ENCODE results near the gene ABCA1. TPM values are rescaled to one million over a fixed set of nuclear protein-coding genes. Genes with fewer than 3 reads are reported as not detected.

ABCA1 gene
- total RNA-seq, 1 experiment from 2014 or later, result 0.04 TPM

DNA sequence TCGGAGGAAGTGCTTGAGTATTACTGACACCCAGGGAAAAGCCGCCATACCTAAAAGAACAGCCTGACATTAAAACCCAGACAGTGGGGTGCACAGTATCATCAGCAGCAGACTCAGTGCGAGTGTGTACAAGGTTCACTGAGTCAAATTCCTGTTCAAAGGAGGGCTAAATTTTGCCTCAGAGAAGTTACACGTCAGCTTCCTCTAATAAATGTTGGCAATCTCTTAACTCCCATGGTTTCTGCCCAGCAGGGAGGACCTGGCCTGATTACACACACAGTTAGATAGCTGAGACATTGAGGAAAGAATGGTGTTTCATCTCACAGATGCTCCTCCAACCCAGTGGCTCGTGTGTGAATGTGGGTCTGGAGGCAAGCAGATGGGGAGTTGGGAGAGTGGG is 125.8 kb downstream of the ABCA1 start:
- DNase-seq, result no peak
- no peaks in the 10 kb centered on the region for H3K4me1 ChIP-seq
- H3K27ac ChIP-seq, result no peak overlapping the region
- H3K36me3 ChIP-seq, result no peaks in the 10 kb centered on the region
- no peak overlapping the region for H3K4me3 ChIP-seq
- H3K9me3 ChIP-seq (replicated peaks), result no peaks in the 10 kb centered on the region
- H3K27me3 ChIP-seq, result peaks cover 22% of the 10 kb centered on the region

GRCh38 chr9:104800068-104800785 is 127.7 kb downstream of the ABCA1 start:
- Histone ChIP-seq H3K27me3 (peaks cover 25% of the 10 kb centered on the region), H3K36me3 (no peaks in the 10 kb centered on the region), H3K27ac (no peak overlapping the region), H3K4me1 (no peaks in the 10 kb centered on the region), H3K9me3 (replicated peaks) (no peaks in the 10 kb centered on the region), H3K4me3 (no peak overlapping the region)
- no peak for DNase-seq

DNA sequence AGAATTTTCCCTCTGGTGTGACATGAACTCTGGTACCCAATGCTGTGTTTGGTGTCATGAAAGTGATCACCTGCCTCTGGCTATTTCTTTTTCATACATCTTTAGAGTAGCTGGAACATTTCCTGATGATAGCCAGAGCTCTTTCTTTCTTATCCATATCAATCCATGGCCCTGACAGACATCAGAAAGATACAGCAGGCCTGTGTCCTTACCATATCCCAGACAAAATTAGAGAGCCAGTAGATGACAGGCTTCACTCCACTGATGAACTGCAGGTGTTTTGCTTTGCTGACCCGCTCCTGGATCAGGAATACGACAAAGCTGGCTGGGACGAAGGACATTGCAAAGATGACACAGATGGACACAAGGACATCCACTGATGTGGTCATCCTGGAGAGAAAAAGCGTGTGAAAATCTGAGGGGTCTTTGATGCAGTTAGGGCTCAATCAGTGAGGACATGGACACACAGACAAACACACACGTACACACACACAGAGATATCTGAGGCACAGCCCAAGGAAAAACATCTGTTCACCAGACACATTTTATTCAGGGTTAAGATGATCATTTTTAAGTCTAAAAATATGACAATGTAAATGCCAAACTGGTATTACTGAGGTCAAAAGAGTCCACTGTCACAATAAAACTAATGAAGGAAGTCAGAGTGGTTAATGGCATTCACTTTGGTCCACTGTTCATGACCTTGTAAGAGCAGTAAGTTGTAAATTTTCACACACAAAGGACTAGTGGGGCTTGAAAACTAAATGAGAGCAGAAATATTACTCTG is 129.6 kb downstream of the ABCA1 start:
- no peak for DNase-seq
- H3K4me1 ChIP-seq, result no peaks in the 10 kb centered on the region

DNA sequence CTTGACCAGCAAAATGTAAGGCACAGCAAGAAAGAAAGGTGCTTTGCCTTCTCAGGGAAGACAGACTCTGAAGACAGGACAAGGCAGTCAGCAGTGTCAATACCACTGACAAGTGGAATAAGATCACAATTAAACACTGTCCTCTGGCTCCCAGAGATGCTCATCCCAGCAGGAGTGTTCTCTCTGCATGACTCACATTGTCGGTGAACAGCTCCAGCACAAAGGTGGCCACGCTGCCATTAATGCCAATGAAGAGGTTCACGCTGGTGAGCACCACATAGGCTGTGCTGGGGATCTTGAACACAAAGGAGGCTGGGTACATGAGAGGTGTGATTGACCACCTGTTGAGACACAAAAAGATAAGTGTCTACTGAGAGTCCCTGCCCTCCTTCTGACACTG is 132.1 kb downstream of the ABCA1 start:
- H3K27ac ChIP-seq, result no peak overlapping the region
- no peak for DNase-seq
- H3K27me3 ChIP-seq, result peaks cover 12% of the 10 kb centered on the region; the same call in 1 of the 2 replicates
- no peak overlapping the region for H3K4me3 ChIP-seq
- H3K36me3 ChIP-seq, result no peaks in the 10 kb centered on the region
- peaks cover 2% of the 10 kb centered on the region; the same call in 1 of the 2 replicates for H3K4me1 ChIP-seq
- no peaks in the 10 kb centered on the region for H3K9me3 ChIP-seq (replicated peaks)

More for the DNA sequence above, 129.6 kb downstream of the ABCA1 start:
- no peak overlapping the region for H3K27ac ChIP-seq
- H3K4me3 ChIP-seq, result no peak overlapping the region
- H3K27me3 ChIP-seq, result peaks cover 26% of the 10 kb centered on the region
- no peaks in the 10 kb centered on the region for H3K36me3 ChIP-seq
- no peaks in the 10 kb centered on the region for H3K9me3 ChIP-seq (replicated peaks)

DNA sequence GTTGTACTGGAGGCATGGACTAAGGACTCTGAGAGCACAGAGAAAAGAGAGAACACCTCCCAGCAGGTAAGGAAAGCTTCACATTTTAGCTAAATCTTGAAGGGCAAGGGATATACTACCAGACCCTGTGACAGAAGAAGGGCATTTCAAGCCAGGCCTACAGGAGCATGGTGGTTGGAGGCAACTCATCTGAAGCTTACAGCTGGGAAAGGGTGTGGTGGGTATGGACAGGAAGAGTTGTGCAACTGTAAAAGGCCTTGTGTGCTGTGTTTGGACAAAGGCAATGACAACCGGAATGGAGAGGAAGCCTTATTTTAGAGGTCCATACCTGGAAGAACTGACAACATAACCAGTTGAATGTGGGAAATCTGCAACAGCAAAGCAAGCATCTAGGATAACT is 132.9 kb downstream of the ABCA1 start:
- no peak overlapping the region for H3K4me3 ChIP-seq
- H3K27me3 ChIP-seq, result peaks cover 7% of the 10 kb centered on the region; the same call in 1 of the 2 replicates
- no peak overlapping the region for H3K27ac ChIP-seq
- H3K36me3 ChIP-seq, result no peaks in the 10 kb centered on the region
- H3K4me1 ChIP-seq, result peaks cover 2% of the 10 kb centered on the region; the same call in 1 of the 2 replicates
- no peak for DNase-seq
- H3K9me3 ChIP-seq (replicated peaks), result no peaks in the 10 kb centered on the region

DNA sequence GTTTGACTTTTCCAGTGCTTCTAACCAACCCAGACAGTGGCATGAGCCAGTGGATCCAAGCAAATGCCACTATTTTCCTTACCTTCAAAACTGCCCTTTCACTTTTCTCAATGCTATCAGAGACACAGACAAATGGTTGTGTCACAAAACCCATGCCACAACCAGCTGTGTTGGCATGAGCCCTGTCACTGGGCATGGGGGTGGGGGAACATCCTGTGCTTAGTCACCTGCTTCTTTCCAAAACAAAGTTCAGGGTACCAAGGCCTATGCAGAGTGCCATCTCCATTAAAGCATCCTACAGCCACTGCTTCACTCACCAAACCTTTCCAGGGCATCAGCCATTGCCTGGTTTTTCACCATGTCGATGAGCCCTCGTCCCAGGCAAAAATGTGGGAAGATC is 133.9 kb downstream of the ABCA1 start:
- Histone ChIP-seq H3K36me3 (no peaks in the 10 kb centered on the region), H3K27ac (no peak overlapping the region), H3K4me3 (no peak overlapping the region), H3K27me3 (peaks cover 4% of the 10 kb centered on the region; the same call in 1 of the 2 replicates), H3K9me3 (replicated peaks) (no peaks in the 10 kb centered on the region), H3K4me1 (peaks cover 2% of the 10 kb centered on the region; the same call in 1 of the 2 replicates)
- DNase-seq, result no peak

GRCh38 chr9:104788251-104788650 is 139.7 kb downstream of the ABCA1 start:
- DNase-seq, result no peak
- H3K4me3 ChIP-seq, result no peak overlapping the region
- H3K27me3 ChIP-seq, result peaks cover 5% of the 10 kb centered on the region
- no peaks in the 10 kb centered on the region for H3K36me3 ChIP-seq
- H3K4me1 ChIP-seq, result peaks cover 2% of the 10 kb centered on the region; the same call in 1 of the 2 replicates
- H3K9me3 ChIP-seq (replicated peaks), result no peaks in the 10 kb centered on the region
- H3K27ac ChIP-seq, result no peak overlapping the region

DNA sequence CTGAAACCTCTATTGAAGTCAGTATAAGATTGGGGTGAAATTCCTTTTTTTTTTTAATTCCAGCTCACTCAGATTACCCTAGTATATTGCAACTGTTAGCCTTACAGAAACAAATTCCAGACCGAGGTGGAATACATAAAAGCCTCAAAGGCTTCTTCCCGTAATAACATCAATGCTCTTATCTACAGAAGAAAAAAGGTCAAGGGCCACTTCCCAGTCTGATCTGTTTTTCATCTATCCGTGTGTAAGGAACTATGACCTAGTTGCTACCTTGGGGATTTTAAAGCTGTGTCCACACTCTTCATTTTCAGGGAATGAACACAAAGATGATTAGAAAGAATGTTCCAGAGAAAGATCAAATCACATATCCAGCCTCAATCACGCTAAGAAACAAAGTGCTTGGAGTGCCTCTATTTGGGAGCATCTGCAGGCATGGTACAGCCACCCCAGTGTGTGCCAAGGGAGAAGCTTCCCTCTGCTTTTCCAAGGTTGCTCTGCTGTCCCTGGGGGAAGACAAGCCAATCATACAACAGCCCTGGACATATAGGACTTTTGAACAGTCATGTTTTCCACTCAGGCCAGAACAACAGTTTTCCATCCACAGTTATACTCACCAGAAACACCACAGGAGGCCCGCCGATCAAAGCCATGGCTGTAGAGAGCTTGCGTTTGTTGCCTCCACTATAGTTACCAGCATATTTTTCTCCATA is 140.5 kb downstream of the ABCA1 start:
- no peaks in the 10 kb centered on the region for H3K36me3 ChIP-seq
- DNase-seq, result no peak
- peaks cover 5% of the 10 kb centered on the region for H3K27me3 ChIP-seq
- H3K4me1 ChIP-seq, result peaks cover 2% of the 10 kb centered on the region; the same call in 1 of the 2 replicates
- H3K4me3 ChIP-seq, result no peak overlapping the region
- H3K27ac ChIP-seq, result no peak overlapping the region
- H3K9me3 ChIP-seq (replicated peaks), result no peaks in the 10 kb centered on the region

GRCh38 chr9:104786293-104786692 is 141.7 kb downstream of the ABCA1 start:
- H3K4me3 ChIP-seq, result no peak overlapping the region
- H3K27me3 ChIP-seq, result peaks cover 5% of the 10 kb centered on the region
- H3K4me1 ChIP-seq, result no peaks in the 10 kb centered on the region; the same call in 1 of the 2 replicates
- H3K36me3 ChIP-seq, result no peaks in the 10 kb centered on the region
- H3K27ac ChIP-seq, result no peak overlapping the region
- no peak for DNase-seq
- no peaks in the 10 kb centered on the region for H3K9me3 ChIP-seq (replicated peaks)

GRCh38 chr9:104784098-104784497 is 143.9 kb downstream of the ABCA1 start:
- Histone ChIP-seq H3K4me3 (no peak overlapping the region), H3K27me3 (peaks cover 5% of the 10 kb centered on the region), H3K36me3 (no peaks in the 10 kb centered on the region), H3K4me1 (no peaks in the 10 kb centered on the region), H3K9me3 (replicated peaks) (no peaks in the 10 kb centered on the region), H3K27ac (no peak overlapping the region)
- DNase-seq, result no peak

GRCh38 chr9:104783588-104783987 is 144.4 kb downstream of the ABCA1 start:
- Histone ChIP-seq H3K9me3 (replicated peaks) (no peaks in the 10 kb centered on the region), H3K4me3 (no peak overlapping the region), H3K4me1 (no peaks in the 10 kb centered on the region), H3K27me3 (peaks cover 5% of the 10 kb centered on the region), H3K36me3 (no peaks in the 10 kb centered on the region), H3K27ac (no peak overlapping the region)
- no peak for DNase-seq

DNA sequence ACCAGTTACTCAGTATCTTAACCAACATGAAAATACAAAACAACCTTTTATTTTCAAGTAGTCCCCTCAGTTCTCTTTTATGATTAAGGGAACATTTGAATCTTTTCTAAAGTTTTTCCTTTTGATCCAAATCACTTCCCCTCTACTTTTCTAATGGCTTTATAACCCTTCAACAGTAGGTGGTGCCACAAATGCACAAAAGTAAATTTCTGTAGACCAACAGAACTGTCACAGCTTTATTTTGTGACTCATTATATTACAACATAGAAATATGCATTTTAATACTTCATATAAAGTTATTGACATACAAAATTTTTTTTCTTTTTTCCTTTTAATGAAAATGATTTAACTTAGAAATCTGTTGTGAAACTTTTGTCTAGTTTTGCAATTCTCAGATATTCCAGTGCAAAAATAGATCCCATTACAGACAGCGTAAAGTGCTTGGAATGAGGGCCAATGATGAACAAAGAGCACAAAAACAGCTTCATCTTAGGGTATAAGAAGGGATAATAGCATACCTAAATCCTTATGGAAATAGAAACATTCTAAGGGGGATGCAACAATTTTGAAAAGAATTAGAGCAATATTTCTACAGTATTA is 147.1 kb downstream of the ABCA1 start:
- no peaks in the 10 kb centered on the region; the same call in none of the 2 replicates for H3K27me3 ChIP-seq
- H3K9me3 ChIP-seq (replicated peaks), result no peaks in the 10 kb centered on the region
- H3K36me3 ChIP-seq, result no peaks in the 10 kb centered on the region
- peak in 1 of 2 experiments; percentile 43 for DNase-seq
- H3K4me1 ChIP-seq, result no peaks in the 10 kb centered on the region
- no peak overlapping the region for H3K4me3 ChIP-seq
- no peak overlapping the region for H3K27ac ChIP-seq

DNA sequence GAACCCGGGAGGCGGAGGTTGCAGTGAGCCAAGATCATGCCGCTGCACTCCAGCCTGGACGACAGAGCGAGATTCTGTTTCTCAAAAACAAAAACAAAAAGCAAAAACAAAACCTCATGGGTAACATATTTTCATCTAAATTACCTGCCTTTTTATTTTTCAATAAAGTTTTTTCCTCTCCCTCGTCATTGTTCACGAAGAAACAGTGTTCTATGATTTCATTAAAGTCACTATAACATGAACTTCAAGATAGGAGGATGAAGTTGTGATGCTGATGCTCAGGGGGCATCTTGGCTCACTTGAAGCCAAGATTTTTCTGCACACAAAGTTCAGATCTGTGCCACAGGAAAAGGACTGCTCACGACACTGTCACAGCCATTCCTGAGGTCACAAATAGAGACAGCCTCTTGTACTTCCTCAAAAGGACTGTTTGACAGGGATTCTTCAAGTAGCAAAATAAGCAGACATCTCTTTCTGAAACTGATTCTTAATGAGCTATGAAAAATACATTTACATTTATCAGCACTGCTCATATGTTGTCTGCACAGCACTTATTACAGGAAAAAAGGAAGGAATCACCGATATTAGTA is 147.9 kb downstream of the ABCA1 start:
- DNase-seq, result no peak
- Histone ChIP-seq H3K9me3 (replicated peaks) (no peaks in the 10 kb centered on the region), H3K27ac (no peak overlapping the region), H3K36me3 (no peaks in the 10 kb centered on the region), H3K27me3 (no peaks in the 10 kb centered on the region; the same call in 1 of the 2 replicates), H3K4me1 (no peaks in the 10 kb centered on the region), H3K4me3 (no peak overlapping the region)

DNA sequence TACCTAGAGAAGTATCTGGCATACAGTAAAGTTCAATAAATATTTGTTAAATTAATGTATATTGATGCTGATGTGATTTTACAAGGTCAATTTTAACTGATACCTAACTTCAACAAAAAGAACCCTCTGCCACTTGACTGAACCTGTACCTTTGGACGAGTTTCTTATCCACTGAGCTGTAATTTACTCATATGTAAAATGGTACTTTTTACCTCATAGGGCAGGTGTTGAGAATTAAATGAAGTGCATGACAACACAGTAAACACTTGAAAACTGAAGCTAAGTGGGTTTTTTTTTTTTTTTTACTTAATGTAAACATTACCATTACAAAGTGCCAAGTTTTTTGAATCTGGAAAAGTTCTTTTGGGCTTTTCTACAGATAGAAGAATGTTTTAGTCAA is 148.6 kb downstream of the ABCA1 start:
- H3K27me3 ChIP-seq, result no peaks in the 10 kb centered on the region; the same call in 1 of the 2 replicates
- no peaks in the 10 kb centered on the region for H3K36me3 ChIP-seq
- DNase-seq, result no peak
- no peak overlapping the region for H3K4me3 ChIP-seq
- no peak overlapping the region for H3K27ac ChIP-seq
- H3K4me1 ChIP-seq, result no peaks in the 10 kb centered on the region
- no peaks in the 10 kb centered on the region for H3K9me3 ChIP-seq (replicated peaks)

Data from SJCRH30 (cell line).